Measurements from ENCODE around the gene DEK.
"Not testable (repeated sequence)": the region's sequence is repeated elsewhere in the genome, so short reads cannot be mapped to it uniquely, and the experiment has no call there.

DEK gene

DNA sequence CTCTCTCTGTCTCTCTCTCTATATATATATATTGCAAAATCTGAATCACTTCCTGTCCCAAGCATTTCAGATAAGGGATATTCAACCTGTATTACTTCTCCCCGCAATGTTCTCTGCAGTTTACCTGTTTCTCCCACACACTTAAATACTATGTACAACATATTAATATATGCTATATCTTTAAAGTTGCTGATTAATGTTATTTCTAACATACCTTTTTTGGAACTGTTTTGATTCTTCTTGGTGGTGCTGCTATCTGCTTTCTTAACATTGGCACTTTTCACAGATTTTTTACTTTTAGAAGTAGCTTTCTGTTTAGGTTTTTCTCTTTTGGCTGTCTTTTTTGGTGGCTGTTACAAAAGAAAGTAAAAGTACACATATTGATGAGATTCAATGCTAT is 27.2 kb downstream of the DEK start:
- DNase-seq = no peak

DNA sequence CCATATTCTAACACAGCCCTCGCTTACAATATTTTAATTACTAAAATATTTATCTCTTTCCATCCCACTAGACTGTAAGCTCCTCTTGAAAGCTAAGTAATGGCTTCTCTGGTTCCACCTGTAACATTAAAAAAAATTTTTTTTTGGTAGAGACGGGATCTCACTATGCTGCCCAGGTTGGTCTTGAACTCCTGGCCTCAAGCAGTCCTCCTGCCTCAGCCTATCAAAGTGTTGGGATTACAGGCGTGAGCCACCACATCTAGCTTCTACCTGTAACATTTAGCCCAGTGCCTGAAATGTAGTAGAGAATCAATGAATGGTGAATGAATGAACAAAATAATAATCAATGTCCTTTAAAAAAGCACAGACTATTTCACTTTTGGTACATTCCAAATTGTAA is 28.8 kb downstream of the DEK start:
- no peak for DNase-seq

DNA sequence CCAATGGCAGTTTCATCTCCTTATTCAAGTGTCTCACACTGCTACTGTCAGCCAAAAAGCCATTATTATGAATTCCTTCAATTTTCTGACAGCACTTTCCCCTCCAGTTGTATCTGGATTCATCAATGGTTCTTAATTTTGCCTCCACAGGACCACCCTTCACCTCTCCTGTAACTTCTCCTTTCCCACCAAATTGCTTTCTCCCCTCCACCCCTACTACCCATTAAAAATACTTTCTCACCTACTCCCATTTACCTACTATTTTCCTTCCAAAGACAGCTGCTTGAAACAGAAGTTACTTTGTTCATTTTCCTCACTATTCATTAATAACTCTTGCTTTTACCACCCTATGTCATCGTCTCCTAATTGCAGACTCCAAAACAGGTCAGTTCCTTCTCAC is 29.8 kb downstream of the DEK start:
- DNase-seq = no peak

DNA sequence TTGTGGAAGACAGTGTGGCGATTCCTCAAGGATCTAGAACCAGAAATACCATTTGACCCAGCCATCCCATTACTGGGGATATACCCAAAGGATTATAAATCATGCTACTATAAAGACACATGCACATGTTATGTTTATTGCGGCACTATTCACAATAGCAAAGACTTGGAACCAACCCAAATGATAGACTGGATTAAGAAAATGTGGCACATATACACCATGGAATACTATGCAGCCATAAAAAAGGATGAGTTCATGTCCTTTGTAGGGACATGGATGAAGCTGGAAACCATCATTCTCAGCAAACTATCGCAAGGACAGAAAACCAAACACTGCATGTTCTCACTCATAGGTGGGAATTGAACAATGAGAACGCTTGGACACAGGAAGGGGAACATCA is 30.6 kb downstream of the DEK start:
- not testable (repeated sequence) for DNase-seq

DNA sequence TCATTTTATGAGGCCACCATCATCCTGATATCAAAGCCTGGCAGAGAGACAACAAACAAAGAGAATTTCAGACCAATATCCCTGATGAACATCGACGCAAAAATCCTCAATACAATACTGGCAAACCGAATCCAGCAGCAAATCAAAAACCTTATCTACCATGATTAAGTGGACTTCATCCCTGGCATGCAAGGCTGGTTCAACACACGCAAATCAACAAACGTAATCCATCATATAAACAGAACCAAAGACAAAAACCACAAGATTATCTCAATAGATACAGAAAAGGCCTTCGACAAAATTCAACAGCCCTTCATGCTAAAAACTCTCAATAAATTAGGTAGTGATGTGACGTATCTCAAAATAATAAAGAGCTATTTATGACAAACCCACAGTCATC is 32.5 kb downstream of the DEK start:
- not testable (repeated sequence) for DNase-seq

DNA sequence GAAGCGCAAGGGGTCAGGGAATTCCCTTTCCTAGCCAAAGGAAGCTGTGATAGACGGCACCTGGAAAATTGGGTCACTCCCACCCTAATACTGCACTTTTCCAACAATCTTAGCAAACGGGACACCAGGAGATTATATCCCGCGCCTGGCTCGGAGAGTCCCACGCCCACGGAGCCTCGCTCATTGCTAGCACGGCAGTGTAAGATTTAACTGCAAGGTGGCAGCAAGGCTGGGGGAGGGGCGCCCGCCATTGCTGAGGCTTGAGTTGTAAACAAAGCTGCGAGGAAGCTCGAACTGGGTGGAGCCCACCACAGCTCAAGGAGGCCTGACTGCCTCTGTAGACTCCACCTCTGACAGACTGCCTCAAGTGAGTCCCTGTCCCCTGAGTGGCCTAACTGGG is 35.7 kb downstream of the DEK start:
- not testable (repeated sequence) for DNase-seq

DNA sequence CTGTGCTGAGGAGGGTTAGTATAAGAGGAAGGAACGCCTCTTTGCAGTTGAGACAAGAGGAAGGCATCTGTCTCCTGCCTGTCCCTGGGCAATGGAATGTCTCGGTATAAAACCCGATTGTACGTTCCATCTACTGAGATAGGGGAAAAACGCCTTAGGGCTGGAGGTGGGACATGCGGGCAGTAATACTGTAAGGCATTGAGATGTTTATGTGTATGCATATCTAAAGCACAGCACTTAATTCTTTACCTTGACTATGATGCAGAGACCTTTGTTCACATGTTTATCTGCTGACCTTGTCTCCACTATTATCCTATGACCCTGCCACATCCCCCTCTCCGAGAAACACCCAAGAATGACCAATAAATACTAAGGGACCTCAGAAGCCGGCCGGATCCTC is 37.2 kb downstream of the DEK start:
- not testable (repeated sequence) for DNase-seq

DNA sequence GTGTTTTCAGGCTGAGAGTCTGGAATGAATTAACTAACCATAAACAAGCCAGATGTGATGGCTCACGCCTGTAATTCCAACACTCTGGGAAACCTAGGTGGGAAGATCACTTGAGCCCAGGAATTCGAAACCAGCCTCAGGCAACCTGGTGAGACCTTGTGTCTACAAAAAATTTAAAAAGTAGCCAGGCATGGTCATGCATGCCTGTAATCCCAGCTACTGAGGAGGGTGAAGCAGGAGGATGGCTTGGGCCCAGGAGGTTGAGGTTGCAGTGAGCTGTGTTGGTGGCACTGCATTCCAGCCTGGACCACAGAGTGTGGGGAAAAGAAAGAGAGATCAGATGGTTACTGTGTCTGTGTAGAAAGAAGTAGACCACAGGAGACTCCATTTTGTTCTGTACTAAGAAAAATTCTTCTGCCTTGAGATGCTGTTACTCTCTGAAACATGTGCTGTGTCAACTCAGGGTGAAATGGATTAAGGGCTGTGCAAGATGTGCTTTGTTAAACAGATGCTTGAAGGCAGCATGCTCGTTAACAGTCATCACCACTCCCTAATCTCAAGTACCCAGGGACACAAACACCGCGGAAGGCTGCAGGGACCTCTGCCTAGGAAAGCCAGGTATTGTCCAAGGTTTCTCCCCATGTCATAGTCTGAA is 37.8 kb downstream of the DEK start:
- not testable (repeated sequence) for DNase-seq

DNA sequence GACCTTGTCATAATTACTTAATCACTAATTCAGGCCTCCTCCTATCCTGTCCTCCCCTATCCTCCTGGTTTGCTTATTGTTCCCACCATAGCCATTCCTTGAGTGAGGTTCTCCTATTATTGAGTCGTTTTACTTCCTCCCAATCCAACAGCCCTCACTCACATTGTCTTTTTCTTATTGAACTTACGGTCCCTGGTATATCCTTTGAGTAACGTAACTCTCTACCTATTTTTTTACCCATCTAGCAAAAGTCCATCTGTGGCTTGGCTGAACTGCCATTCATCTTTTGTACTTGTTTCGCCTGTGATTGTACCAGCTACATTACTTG is 43.1 kb downstream of the DEK start:
- DNase-seq = no peak

DNA sequence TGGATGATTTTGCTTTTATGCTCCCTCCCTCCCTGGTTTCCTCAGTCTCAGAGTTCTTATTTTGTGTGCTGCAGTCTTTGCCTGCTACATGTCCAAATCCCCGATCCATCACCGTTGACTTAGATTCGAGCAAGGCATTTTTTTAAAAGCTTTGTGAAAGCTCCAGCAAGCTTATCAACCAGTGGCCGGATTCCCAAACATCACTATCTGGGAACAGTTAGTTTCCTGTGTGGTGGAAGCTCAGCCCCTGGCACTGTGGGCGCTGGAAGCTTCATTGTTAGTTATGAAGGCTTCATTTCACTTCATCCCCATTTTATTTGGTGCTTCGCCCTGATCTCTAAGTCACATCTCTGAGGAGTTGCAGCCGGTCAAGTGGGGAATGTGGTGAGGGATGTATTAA is 44.7 kb downstream of the DEK start:
- no peak for DNase-seq

DNA sequence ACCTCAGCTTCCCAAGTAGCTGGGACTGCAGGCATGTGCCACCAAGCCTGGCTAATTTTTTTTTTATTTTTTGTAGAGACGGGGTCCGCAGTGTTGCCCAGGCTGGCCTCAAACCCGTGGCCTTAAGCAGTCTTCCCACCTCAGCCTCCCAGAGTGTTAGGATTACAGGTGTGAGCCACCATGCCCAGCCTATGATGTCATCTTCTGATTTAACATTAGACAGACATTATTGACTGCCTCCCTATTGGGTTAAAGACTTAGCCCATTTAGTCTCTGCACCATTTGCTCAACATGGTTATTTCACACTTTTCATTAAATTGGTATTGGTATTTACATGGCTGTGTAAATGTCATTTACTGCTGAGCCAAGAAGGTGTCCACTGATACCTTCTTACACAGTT is 46.1 kb downstream of the DEK start:
- DNase-seq = no peak

DNA sequence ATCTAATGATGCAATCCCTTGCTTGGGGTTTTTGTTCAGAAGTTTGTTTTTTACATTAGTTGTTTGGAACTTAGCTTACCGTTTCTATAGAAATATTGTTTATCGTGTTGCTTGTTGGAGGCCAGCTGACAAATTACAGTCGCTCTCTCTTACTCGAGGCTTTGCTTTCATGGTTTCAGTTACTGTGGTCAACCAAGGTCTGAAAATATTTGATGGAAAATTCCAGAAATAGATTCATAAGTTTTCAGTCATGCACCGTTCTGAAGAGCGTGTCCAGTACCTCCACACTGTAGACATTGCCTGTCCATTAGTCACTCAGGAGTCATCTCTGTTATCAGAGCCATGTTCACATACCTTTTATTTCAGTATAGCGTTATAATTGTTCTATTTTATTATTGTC is 47.9 kb downstream of the DEK start:
- DNase-seq = no peak

DNA sequence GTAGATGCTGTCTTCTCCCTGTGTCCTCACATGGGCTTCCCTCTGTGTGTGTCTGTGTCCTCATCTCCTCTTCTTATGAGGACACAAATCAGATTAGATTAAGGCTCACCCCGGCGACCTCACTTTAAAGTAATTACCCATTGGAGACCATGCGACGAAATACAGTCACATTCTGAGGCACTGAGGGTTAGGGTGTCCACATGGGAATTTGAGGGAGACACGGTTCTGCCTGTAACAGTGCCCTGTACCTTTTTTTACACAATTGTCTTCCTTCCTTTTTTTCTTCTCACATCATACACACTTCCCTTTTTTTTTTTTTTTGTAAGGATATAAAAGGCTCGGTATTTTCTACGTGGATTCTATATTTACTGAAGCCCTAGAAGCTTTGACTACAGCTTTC is 48.9 kb downstream of the DEK start:
- no peak for DNase-seq

DNA sequence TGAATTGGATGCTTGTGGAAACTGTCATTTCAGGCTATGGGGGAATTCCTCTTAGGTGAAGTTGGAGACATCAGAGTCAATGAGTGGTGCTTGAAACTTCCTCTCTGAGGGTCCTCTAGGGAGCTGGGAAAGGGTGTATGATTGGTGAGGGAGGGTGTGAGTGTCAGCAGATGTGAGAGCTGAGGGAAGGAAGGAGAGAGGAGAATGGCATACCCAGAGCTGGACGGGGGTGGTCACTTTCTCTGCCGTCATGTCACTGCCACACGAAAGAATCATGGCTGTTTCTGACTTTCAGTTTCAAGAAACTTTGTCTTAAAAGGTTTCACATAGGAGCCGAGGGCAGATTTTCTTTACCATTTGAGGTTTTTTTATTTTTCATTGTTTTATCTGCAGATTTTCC is 50.3 kb downstream of the DEK start:
- DNase-seq = no peak

DNA sequence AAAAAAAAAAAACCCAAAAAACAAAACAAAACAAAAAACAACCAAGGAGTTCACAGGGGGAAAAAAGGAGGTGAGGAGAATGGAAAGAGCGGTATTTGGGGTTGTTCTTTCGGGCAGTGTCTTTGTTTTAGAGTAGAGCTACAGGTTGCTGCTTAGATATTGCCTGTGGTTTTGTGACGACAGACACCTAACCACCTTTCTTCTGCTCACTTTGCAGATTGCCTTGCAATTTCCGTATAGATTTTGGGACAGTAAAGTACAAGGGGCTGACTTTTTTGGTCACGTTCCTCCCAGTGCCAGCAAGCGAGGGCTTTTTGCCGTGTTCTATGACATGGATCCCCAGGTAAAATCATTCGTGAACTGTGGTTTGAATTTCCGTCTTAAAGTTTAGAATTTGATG is 50.9 kb downstream of the DEK start:
- no peak for DNase-seq

DNA sequence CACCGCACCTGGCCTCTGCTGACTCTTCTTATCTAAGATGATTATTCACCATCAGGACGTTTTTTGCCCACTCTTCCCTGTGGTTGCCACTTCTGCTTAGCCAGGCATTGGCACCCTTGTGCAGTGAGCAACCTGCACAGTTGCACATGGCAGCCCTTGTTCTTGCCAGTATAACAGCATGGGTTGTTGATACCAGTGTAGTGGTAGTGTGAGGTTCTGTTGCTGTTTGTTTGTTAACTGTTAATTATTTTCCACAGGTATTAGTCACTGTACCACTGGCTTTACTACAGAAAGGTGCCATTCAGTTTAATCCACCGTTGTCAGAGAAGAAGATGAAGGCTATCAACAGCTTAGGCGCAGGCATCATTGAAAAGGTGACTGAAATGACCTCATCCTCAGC is 52.1 kb downstream of the DEK start:
- no peak for DNase-seq

DNA sequence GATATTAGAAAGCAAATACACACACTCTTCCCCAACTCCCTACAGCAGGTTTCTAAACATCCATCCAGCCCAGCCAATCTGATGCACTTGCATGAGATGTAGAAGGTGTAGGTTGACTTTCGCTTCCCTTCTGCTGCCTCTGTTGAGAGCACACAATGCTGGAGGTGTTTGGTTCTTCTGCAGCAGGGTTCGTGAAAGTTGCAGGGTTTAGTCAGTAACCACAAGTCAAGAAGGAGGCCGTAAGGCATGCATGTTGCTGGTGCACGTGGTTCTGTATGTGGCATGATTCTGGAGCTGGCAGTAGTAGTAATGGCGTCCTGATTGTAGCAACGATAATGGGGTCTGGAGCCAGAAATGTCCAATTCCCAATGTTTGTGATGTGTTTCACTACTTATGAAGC is 53.0 kb downstream of the DEK start:
- DNase-seq = no peak

DNA sequence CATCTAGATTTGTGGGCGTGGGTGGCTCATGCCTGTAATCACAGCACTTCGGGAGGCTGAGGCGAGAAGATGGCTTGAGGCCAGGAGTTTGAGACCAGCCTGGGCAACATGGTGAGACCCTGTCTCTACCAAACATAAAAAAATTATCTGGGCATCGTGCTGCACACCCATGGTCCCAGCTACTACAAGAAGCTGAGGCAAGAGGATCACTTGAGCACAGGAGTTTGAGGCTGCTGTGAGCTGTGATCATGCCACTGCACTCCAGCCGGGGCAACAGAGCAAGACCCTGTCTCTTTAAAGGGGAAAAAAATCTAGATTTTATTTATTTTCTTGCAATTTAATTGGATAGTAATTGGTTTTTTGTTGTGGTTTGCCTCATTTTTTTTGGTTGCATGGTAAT is 53.6 kb downstream of the DEK start:
- no peak for DNase-seq

DNA sequence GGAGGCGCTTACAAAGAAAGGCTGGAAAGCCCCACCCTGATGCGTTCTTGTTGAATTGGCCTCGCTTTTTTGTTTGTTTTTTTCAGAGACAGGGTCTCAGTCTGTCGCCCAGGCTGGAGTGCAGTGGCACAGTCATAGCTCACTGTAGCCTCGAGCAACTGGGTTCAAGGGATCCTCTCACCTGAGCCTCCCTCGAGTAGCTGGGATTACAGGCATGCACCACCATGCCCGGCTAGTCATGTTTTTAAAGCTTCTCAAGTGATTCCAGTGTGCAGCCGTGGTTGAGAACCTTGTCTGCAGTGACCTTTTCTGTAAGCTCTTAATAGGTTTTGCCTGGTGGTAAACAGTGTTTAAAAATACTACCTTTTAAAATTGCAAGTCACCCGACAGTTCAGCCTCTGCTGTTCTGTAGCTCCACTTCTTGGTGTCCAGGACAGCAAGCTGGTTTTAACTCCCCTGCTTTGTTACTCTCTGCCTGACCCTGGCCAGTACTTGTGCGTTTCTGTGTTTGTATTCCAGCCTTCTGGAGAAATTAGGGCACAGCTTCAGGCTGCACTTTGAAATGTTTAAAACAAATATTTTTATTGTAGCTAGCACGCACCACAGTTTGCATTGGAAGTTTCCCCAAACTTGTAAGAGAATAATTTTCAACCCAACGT is 54.7 kb downstream of the DEK start:
- no peak for DNase-seq

DNA sequence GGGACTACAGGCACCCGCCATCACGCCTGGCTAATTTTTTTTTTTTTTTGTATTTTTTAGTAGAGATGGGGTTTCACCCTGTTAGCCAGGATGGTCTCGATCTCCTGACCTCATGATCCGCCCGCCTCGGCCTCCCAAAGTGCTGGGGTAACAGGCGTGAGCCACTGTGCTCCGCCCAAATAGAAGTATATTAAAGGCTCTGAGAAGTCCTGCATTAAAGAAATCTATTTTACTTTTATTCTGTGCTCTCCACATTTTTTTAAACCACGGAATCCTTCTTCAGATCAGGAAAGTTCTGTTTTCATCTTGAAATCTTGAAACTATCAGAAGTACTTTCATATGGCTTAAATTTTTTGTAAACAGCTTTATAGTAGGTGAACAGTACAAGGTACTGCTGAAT is 55.6 kb downstream of the DEK start:
- DNase-seq = not testable (repeated sequence)

DNA sequence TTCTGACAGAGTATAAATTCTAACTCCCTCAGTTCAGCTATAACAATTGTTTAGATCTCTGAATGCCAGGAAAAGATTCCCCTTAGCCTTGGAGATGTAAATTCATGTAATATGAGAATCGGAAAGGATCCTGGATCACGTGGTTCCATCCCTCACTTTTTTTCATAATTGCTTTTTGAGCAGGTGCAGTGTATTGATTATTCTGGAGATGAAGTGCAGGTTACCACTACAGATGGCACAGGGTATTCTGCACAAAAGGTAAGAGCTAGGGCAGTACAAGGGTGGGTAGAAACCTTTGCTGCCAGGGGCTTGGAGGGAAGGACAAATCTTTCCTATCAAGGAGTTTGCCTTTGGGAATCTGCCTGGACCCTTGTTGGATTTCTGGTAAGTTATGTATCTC is 56.4 kb downstream of the DEK start:
- DNase-seq = no peak

DNA sequence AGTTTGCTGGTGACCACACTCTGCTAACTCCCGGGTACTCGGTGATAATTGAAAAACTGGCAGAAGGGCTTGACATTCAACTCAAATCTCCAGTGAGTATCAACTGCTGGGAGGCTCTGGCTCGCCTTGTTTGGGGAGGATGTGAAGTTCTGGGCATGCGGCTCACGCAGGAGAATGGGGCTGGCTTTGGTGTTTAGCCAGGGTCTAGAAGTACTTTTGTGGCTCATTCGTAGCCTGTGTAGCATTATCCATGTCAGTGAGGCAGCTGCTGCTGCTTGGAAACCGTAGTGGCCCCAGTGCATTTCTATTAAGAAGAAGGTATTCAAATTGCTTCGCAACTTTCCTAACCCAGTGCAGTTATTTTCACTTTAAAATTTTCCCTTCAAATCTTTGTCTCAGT is 56.9 kb downstream of the DEK start:
- DNase-seq = no peak

DNA sequence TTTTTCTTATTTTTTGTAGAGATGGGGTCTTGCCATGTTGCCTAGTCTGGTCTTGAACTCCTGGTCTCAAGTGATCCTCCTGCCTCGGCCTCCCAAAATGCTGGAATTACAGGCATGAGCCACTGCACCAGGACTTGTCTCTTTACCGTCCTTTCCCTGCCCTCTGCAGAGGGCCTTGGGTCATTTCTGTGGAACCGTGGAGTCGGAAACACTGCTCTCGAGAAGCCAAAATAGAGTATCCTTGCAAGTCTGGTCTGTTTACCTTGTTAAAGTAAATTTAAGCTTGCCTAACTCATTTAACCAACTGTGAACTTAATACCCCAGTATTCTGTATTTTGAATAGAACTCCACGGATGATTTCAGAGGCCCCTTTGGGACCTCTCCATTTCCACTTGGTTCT is 57.7 kb downstream of the DEK start:
- DNase-seq = no peak

DNA sequence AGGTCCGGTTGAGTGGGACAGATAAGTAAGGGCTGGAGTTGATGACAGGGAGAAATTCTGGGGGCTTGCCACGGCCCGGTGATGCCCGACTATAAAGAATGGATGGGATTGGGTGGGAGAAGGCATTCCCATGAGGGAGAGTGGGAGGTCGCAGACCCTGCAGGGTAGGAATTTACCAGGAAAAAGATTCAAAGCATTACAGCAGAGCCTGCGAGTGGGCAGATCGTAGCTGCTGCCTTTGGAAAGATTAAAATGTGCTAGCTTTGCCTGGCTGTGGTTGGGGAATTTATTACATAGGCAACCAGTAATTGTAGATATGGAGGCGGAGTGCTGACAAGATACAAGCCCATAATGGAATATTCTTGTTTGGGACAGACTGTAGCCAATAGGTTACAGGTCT is 59.6 kb downstream of the DEK start:
- DNase-seq = no peak

DNA sequence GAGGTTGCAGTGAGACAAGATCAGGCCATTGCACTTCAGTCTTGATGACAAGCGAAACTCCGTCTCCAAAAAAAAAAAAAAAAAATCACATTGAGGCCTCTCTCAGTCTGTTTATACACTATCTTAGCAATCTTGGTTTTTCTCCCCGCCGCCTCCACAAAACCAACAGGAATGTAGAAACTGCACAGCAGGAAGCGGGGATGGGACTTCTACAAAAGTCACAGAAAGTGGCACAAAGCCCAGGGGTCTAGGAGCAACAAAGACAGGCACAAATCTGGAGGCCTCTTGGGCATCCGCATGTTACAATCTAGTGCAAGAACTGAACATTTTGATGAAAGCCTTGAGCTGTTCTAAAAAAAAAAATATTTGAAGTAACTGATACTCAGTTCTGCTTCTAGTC is 60.5 kb downstream of the DEK start:
- DNase-seq = no peak

DNA sequence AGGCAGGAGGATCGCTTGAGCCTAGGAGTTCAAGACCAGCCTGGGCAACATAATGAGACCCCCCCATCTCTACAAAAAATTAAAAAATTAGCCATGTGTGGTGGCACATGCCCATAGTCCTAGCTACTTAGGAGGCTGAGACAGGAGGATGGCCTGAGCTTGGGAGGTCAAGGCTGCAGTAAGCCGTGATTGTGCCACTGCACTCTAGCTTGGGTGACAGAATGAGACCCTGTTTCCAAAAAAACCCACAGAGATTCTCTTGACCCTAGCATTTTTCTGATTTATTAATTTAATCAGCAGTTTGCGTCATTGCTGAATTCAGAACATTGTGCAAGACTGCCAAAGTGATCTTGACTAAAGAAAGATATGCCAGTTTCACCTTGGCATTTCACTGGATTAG is 72.3 kb downstream of the DEK start:
- no peak for DNase-seq

Measured in NCI-H1048 (cell line).